CD4-positive, alpha-beta memory T cell (primary cell): ENCODE data around the gene PPP1R18. TPM values are rescaled to one million over a fixed set of nuclear protein-coding genes. Genes with fewer than 3 reads are reported as not detected.

ENCODE experiments used
- CTCF ChIA-PET: fragments of 350-600 bp; sonication (Branson Sonifier 250); formaldehyde crosslinking; loops from one replicate; lab custom pipeline; 2021; ENCODE audit warnings: inconsistent platforms; ENCODE audit not compliant: partially characterized antibody; lab: Charles Lee
- POLR2A ChIA-PET: fragments of 350-600 bp; sonication (Branson Sonifier 250); formaldehyde crosslinking; loops from one replicate; lab custom pipeline; 2021; ENCODE audit not compliant: partially characterized antibody; lab: Charles Lee
- DNase-seq, 5 donors: peaks; one replicate each; pipeline versions ENCODE4 v3.0.0 to v3.0.0-alpha.2; 2020 to 2022; ENCODE audit warnings: mixed read lengths in 1 of 5
- H3K27ac ChIP-seq: one replicate; pipeline ENCODE4 v1.7.0; 2013; ENCODE audit warnings: low read depth, low read length
- H3K27me3 ChIP-seq: 2 replicates; pipeline ENCODE4 v1.7.0; 2013; ENCODE audit warnings: mild to moderate bottlenecking, low read length, moderate library complexity; ENCODE audit not compliant: insufficient read depth
- H3K36me3 ChIP-seq: 2 replicates; pipeline ENCODE4 v1.7.0; 2013; ENCODE audit warnings: mild to moderate bottlenecking, low read length, moderate library complexity; ENCODE audit not compliant: insufficient read depth
- H3K4me1 ChIP-seq: 2 replicates; pipeline ENCODE4 v1.7.0; 2013; ENCODE audit warnings: mild to moderate bottlenecking, low read length, moderate library complexity; ENCODE audit not compliant: insufficient read depth
- H3K4me3 ChIP-seq, 2 donors: one replicate each; pipeline ENCODE4 v1.7.0; 2013; ENCODE audit warnings: low read length in 2 of 2, mild to moderate bottlenecking in 1 of 2
- H3K9me3 ChIP-seq, 2 donors: one replicate each; pipeline ENCODE4 v1.7.0; 2013; ENCODE audit warnings: low read length in 2 of 2, control low read depth in 1 of 2; ENCODE audit not compliant: control insufficient read depth in 1 of 2
- H3K27ac Mint-ChIP-seq, 7 donors: one replicate each; pipeline ENCODE4 v1.8.0; 2020 to 2021; ENCODE audit warnings: mixed read lengths in 7 of 7, mild to moderate bottlenecking in 6 of 7, inconsistent platforms in 3 of 7, moderate library complexity in 3 of 7
- H3K27me3 Mint-ChIP-seq, 2 donors: one replicate each; pipeline ENCODE4 v1.8.0; 2020 to 2021; ENCODE audit warnings: mixed read lengths in 2 of 2
- H3K36me3 Mint-ChIP-seq, 2 donors: one replicate each; pipeline ENCODE4 v1.8.0; 2020 to 2021; ENCODE audit warnings: mixed read lengths in 2 of 2, inconsistent platforms in 1 of 2, mild to moderate bottlenecking in 1 of 2
- H3K4me1 Mint-ChIP-seq, 4 donors: one replicate each; pipeline ENCODE4 v1.8.0; 2020 to 2021; ENCODE audit warnings: mixed read lengths in 4 of 4, mild to moderate bottlenecking in 1 of 4
- H3K4me3 Mint-ChIP-seq, 8 donors: one replicate each; pipeline ENCODE4 v1.8.0; 2020 to 2021; ENCODE audit warnings: mixed read lengths in 8 of 8, mild to moderate bottlenecking in 7 of 8, moderate library complexity in 6 of 8, inconsistent platforms in 3 of 8
- H3K9me3 Mint-ChIP-seq, 8 donors: one replicate each; pipeline ENCODE4 v1.8.0; 2020 to 2021; ENCODE audit warnings: mixed read lengths in 8 of 8, mild to moderate bottlenecking in 5 of 8, inconsistent platforms in 3 of 8, moderate library complexity in 1 of 8
- intact Hi-C: fragments of 100-400 bp; cut with micrococcal nuclease; formaldehyde crosslinking; loops from one replicate; pipeline ENCODE4 v1.15.1; 2023
- polyA plus RNA-seq, 2 donors: library from polyadenylated mRNA; unstranded; fragments of 300-500 nt; fragmentation: Illumina TruSeq; gene quantifications; one replicate each; pipeline ENCODE4 v1.2.3, GENCODE V29; 2021
- total RNA-seq, 2 experiments: library from RNA; stranded (reverse); gene quantifications; one replicate each; pipeline ENCODE4 v1.2.3, GENCODE V29; 2021

PPP1R18 gene
- total and polyA plus RNA-seq, 4 experiments from 2014 or later = 68.2 to 127 (median 120) TPM

DNA sequence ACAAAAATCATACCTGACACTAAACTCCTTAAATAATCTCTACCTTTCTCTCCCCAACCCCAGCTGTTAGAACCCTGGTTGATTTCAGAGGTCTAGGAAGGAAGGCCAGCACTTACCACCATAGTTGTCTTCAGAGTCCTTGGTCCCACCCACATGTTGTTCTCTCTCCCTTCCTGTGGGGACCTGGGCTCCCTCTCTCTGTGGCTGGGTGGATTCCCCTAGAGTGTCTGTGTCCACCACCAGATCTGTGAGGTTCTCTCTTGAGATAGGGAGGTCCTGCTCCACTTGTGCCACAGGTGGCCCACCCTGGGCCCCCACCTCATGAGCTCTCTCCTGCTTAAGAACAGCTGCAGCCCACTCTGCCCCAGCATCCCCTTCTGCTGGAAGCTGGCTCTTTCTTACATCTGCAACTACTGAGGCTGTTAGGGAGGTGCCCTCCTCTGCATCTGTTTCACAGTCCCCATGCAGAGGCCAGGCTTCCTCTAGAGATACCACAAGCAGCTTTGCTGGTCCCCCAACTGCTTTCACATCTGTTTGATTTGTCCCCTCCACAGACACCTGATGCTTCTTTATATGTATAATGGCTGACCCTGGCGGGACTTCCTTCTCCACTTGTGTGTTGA lies 25.4 kb upstream of the PPP1R18 start:
- peaks cover 59 to 72% of the 10 kb centered on the region in 2 donors for H3K36me3 Mint-ChIP-seq
- Histone ChIP-seq H3K4me3 (no peak overlapping the region), H3K4me1 (peaks cover 15% of the 10 kb centered on the region), H3K27me3 (no peaks in the 10 kb centered on the region), H3K36me3 (peaks cover 39% of the 10 kb centered on the region), H3K27ac (no peak overlapping the region), H3K9me3 (no peaks in the 10 kb centered on the region)
- H3K27me3 Mint-ChIP-seq = no peaks in the 10 kb centered on the region
- ChIA-PET CTCF (interaction anchor here (1.2 to 2.7 kb wide), 4 partner anchors 10 to 33 kb away, joined by 3 to 11 read pairs (median 6); no protein-coding TSS in a partner anchor), POLR2A (interaction anchor here (0.8 to 47.0 kb wide), 3 partner anchors 9 to 94 kb away, joined by 3 to 1474 read pairs (median 11); partner anchors contain the start of genes DHX16, MRPS18B, NRM and PPP1R18)
- H3K4me1 Mint-ChIP-seq = peaks cover 14 to 36% (median 27%) of the 10 kb centered on the region in 4 donors
- no peaks in the 10 kb centered on the region for H3K9me3 Mint-ChIP-seq
- no peak for DNase-seq
- intact Hi-C loops = no loop called here
- H3K27ac Mint-ChIP-seq = no peak overlapping the region
- H3K4me3 Mint-ChIP-seq = no peak overlapping the region

GRCh38 chr6:30709101-30709868 lies 22.8 kb upstream of the PPP1R18 start:
- Mint-ChIP-seq H3K4me1 (peaks cover 6 to 21% (median 11%) of the 10 kb centered on the region in 4 donors), H3K36me3 (peaks cover 68 to 75% of the 10 kb centered on the region in 2 donors), H3K9me3 (no peaks in the 10 kb centered on the region), H3K27ac (peak overlapping the region in 2 of 7 donors; percentile 13 to 86), H3K4me3 (no peak overlapping the region), H3K27me3 (no peaks in the 10 kb centered on the region)
- POLR2A ChIA-PET = interaction anchor here (47.0 kb wide), 1 partner anchor 24 kb away, joined by 1474 read pairs; the partner anchor contains the start of genes DHX16, NRM and PPP1R18
- Histone ChIP-seq H3K36me3 (peaks cover 46% of the 10 kb centered on the region), H3K4me1 (no peaks in the 10 kb centered on the region), H3K27ac (no peak overlapping the region), H3K4me3 (no peak overlapping the region), H3K9me3 (no peaks in the 10 kb centered on the region), H3K27me3 (no peaks in the 10 kb centered on the region)
- DNase-seq = no peak
- CTCF ChIA-PET = interaction anchor here (0.8 to 2.7 kb wide), 4 partner anchors 13 to 30 kb away, joined by 3 to 8 read pairs (median 6); partner anchors contain the start of gene NRM
- intact Hi-C loops = no loop called here

GRCh38 chr6:30707281-30707850 lies 20.9 kb upstream of the PPP1R18 start:
- Mint-ChIP-seq H3K9me3 (no peaks in the 10 kb centered on the region), H3K27me3 (no peaks in the 10 kb centered on the region), H3K4me3 (no peak overlapping the region), H3K27ac (peak overlapping the region in 1 of 7 donors; percentile 23), H3K36me3 (peaks cover 63 to 77% of the 10 kb centered on the region in 2 donors), H3K4me1 (peaks cover 6 to 7% (median 6%) of the 10 kb centered on the region in 4 donors)
- intact Hi-C loops = no loop called here
- no peak for DNase-seq
- Histone ChIP-seq H3K4me1 (no peaks in the 10 kb centered on the region), H3K27me3 (no peaks in the 10 kb centered on the region), H3K36me3 (peaks cover 29% of the 10 kb centered on the region), H3K9me3 (no peaks in the 10 kb centered on the region), H3K27ac (no peak overlapping the region), H3K4me3 (no peak overlapping the region)
- CTCF ChIA-PET = interaction anchor here (1.0 kb wide), 1 partner anchor 12 kb away, joined by 3 read pairs; no protein-coding TSS in a partner anchor
- POLR2A ChIA-PET = interaction anchor here (47.0 kb wide), 1 partner anchor 22 kb away, joined by 1474 read pairs; the partner anchor contains the start of genes DHX16, NRM and PPP1R18

GRCh38 chr6:30705620-30706019 lies 19.2 kb upstream of the PPP1R18 start:
- H3K27ac Mint-ChIP-seq = peak overlapping the region in 2 of 7 donors; percentile 15 to 42

DNA sequence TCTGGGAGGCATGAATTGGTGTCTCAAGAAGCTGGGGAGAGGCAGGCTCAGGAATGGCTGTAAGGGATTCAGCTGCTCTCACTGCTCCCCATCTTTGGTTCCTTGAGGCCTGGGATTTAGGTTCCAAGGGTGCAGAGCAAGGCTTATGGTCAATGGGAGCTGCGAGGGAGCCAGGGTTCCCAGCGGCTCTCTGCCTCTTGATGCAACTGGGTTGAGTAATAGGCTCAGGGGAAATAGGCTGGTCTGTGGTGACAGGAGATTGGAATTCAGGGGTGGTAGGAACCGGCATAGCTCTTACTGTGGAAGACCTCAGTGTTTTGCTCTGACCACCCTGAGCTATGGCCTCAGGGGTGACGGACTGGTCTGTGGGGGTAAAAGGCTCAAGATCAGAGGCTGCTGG lies 17.4 kb upstream of the PPP1R18 start:
- H3K4me1 ChIP-seq = no peaks in the 10 kb centered on the region
- Mint-ChIP-seq H3K27ac (no peak overlapping the region), H3K4me3 (no peak overlapping the region), H3K9me3 (no peaks in the 10 kb centered on the region), H3K27me3 (no peaks in the 10 kb centered on the region), H3K36me3 (peaks cover 46 to 58% of the 10 kb centered on the region in 2 donors), H3K4me1 (peaks cover 0 to 5% (median 2%) of the 10 kb centered on the region in 4 donors)
- ChIA-PET CTCF (interaction anchor here (0.6 to 1.6 kb wide), 4 partner anchors 18 to 990 kb away, joined by 3 to 6 read pairs (median 4); no protein-coding TSS in a partner anchor), POLR2A (interaction anchor here (1.1 to 47.0 kb wide), 3 partner anchors 13 to 18 kb away, joined by 3 to 1474 read pairs (median 11); partner anchors contain the start of genes DHX16, MDC1, NRM and PPP1R18)
- H3K9me3 ChIP-seq = no peaks in the 10 kb centered on the region
- DNase-seq = no peak
- H3K27ac ChIP-seq = no peak overlapping the region
- no peak overlapping the region for H3K4me3 ChIP-seq
- no peaks in the 10 kb centered on the region for H3K27me3 ChIP-seq
- peaks cover 13% of the 10 kb centered on the region for H3K36me3 ChIP-seq
- intact Hi-C loops = no loop called here

More at GRCh38 chr6:30705620-30706019, 19.2 kb upstream of the PPP1R18 start:
- Mint-ChIP-seq H3K9me3 (no peaks in the 10 kb centered on the region), H3K27me3 (no peaks in the 10 kb centered on the region), H3K36me3 (peaks cover 54 to 63% of the 10 kb centered on the region in 2 donors), H3K4me1 (peaks cover 0 to 6% (median 3%) of the 10 kb centered on the region in 4 donors), H3K4me3 (no peak overlapping the region)
- H3K9me3 ChIP-seq = no peaks in the 10 kb centered on the region
- ChIA-PET POLR2A (interaction anchor here (1.1 to 47.0 kb wide), 3 partner anchors 10 to 20 kb away, joined by 3 to 1474 read pairs (median 5); partner anchors contain the start of genes DHX16, MDC1, NRM and PPP1R18), CTCF (interaction anchor here (1.7 to 1.8 kb wide), 2 partner anchors 11 to 26 kb away, joined by 4 to 6 read pairs; partner anchors contain the start of gene MDC1)
- no peak overlapping the region for H3K27ac ChIP-seq
- H3K4me1 ChIP-seq = no peaks in the 10 kb centered on the region
- intact Hi-C loops = no loop called here
- no peak for DNase-seq
- H3K27me3 ChIP-seq = no peaks in the 10 kb centered on the region
- no peak overlapping the region for H3K4me3 ChIP-seq
- H3K36me3 ChIP-seq = peaks cover 16% of the 10 kb centered on the region

- no peaks in the 10 kb centered on the region for H3K4me1 ChIP-seq
- Mint-ChIP-seq H3K27ac (peak overlapping the region in 1 of 7 donors; percentile 69), H3K36me3 (peaks cover 44 to 54% of the 10 kb centered on the region in 2 donors), H3K4me1 (peaks cover 0 to 5% (median 2%) of the 10 kb centered on the region in 4 donors), H3K27me3 (no peaks in the 10 kb centered on the region), H3K4me3 (no peak overlapping the region), H3K9me3 (no peaks in the 10 kb centered on the region)
- H3K36me3 ChIP-seq = peaks cover 13% of the 10 kb centered on the region
- no peak overlapping the region for H3K27ac ChIP-seq
- no peak overlapping the region for H3K4me3 ChIP-seq
- ChIA-PET CTCF (interaction anchor here (1.4 kb wide), 1 partner anchor 24 kb away, joined by 6 read pairs; no protein-coding TSS in a partner anchor), POLR2A (interaction anchor here (2.0 to 47.0 kb wide), 2 partner anchors 14 to 18 kb away, joined by 11 to 1474 read pairs; partner anchors contain the start of genes DHX16, MDC1, NRM and PPP1R18)
- no peak for DNase-seq
- H3K27me3 ChIP-seq = no peaks in the 10 kb centered on the region
- H3K9me3 ChIP-seq = no peaks in the 10 kb centered on the region
- intact Hi-C loops = no loop called here
These were observed 16.6 kb upstream of the PPP1R18 start for GRCh38 chr6:30703011-30703410.
